GM23338 (cell line): Measurements from ENCODE around the gene PLEKHO1. TPM values are rescaled to one million over a fixed set of nuclear protein-coding genes. Genes with fewer than 3 reads are reported as not detected.

Source experiments
- ATAC-seq: fragments of 200-7000 bp; cut with Tn5 transposase; 3 replicates; pipeline ENCODE4 v1.9.1; 2020
- DNase-seq: peaks from one replicate; pipeline ENCODE4 v3.0.0-alpha.2; 2015; ENCODE audit warnings: low spot score
- H2AFZ ChIP-seq: fragments of 200-600 bp; sonication (generic); 2 replicates; pipeline ENCODE4 v1.8.0; 2016; ENCODE audit warnings: antibody characterized with exemption, mild to moderate bottlenecking, moderate library complexity
- H3F3A ChIP-seq: fragments of 200-600 bp; sonication (generic); replicated peaks from 2 replicates; pipeline ENCODE4 v1.8.0; 2017; ENCODE audit warnings: antibody characterized with exemption, mixed run types, low read depth
- H3K27ac ChIP-seq: fragments of 200-600 bp; sonication (generic); 2 replicates; pipeline ENCODE4 v1.6.1; 2016; ENCODE audit warnings: low read depth
- H3K27me3 ChIP-seq: fragments of 200-600 bp; sonication (generic); 2 replicates; pipeline ENCODE4 v1.8.0; 2016; ENCODE audit warnings: mild to moderate bottlenecking, mixed run types, moderate library complexity; ENCODE audit not compliant: insufficient read depth
- H3K36me3 ChIP-seq: fragments of 200-600 bp; sonication (generic); 2 replicates; pipeline ENCODE4 v1.8.0; 2016; ENCODE audit warnings: mild to moderate bottlenecking; ENCODE audit not compliant: insufficient read depth
- H3K4me1 ChIP-seq: fragments of 200-600 bp; sonication (generic); 2 replicates; pipeline ENCODE4 v1.8.0; 2016; ENCODE audit warnings: mild to moderate bottlenecking, moderate library complexity; ENCODE audit not compliant: insufficient read depth
- H3K4me2 ChIP-seq: fragments of 200-600 bp; sonication (generic); 2 replicates; pipeline ENCODE4 v1.7.1; 2017; ENCODE audit warnings: mixed run types
- H3K4me3 ChIP-seq: fragments of 200-600 bp; sonication (generic); 2 replicates; pipeline ENCODE4 v1.6.1; 2016; ENCODE audit warnings: mixed run types
- H3K79me2 ChIP-seq: fragments of 200-600 bp; sonication (generic); replicated peaks from 2 replicates; pipeline ENCODE4 v1.8.0; 2017; ENCODE audit warnings: mild to moderate bottlenecking; ENCODE audit not compliant: insufficient read depth
- H3K9me2 ChIP-seq: fragments of 200-600 bp; sonication (generic); 2 replicates; pipeline ENCODE4 v1.8.0; 2017; ENCODE audit not compliant: insufficient read depth
- H4K20me1 ChIP-seq: fragments of 200-600 bp; sonication (generic); replicated peaks from 2 replicates; pipeline ENCODE4 v1.8.0; 2017; ENCODE audit warnings: mild to moderate bottlenecking; ENCODE audit not compliant: insufficient read depth
- H3K27ac Mint-ChIP-seq: 2 replicates; pipeline ENCODE4 v1.8.0; 2020; ENCODE audit warnings: inconsistent platforms, mild to moderate bottlenecking, moderate library complexity, mixed read lengths
- H3K27me3 Mint-ChIP-seq: 3 replicates; pipeline ENCODE4 v1.8.0; 2022; ENCODE audit warnings: low read depth, mild to moderate bottlenecking, moderate library complexity, mixed read lengths, inconsistent platforms; ENCODE audit not compliant: insufficient read depth, poor library complexity
- H3K36me3 Mint-ChIP-seq: 3 replicates; pipeline ENCODE4 v1.8.0; 2021; ENCODE audit warnings: low read depth, mild to moderate bottlenecking, inconsistent platforms, moderate library complexity, mixed read lengths
- H3K4me1 Mint-ChIP-seq: 3 replicates; pipeline ENCODE4 v1.8.0; 2020; ENCODE audit warnings: mild to moderate bottlenecking, inconsistent platforms, mixed read lengths
- H3K4me3 Mint-ChIP-seq: 3 replicates; pipeline ENCODE4 v1.8.0; 2021; ENCODE audit warnings: moderate library complexity, mild to moderate bottlenecking, inconsistent platforms, mixed read lengths
- H3K9me3 Mint-ChIP-seq: 3 replicates; pipeline ENCODE4 v1.8.0; 2020; ENCODE audit warnings: moderate library complexity, mild to moderate bottlenecking, inconsistent platforms, mixed read lengths
- CREB1 ChIP-seq: fragments of 250-450 bp; sonication (Bioruptor Pico); IDR thresholded peaks from 2 replicates; pipeline ENCODE4 v1.5.0; 2020; ENCODE audit warnings: low read depth, mild to moderate bottlenecking, moderate library complexity
- EZH2 ChIP-seq: fragments of 200-600 bp; sonication (generic); IDR thresholded peaks from one replicate; pipeline ENCODE4 v1.8.0; 2017; ENCODE audit warnings: antibody characterized with exemption, mild to moderate bottlenecking, low read depth; ENCODE audit not compliant: unreplicated experiment
- EZH2phosphoT487 ChIP-seq: fragments of 200-600 bp; sonication (generic); IDR thresholded peaks from one replicate; pipeline ENCODE4 v1.8.1; 2018; ENCODE audit warnings: antibody characterized with exemption; ENCODE audit not compliant: unreplicated experiment
- POLR2AphosphoS5 ChIP-seq: IDR thresholded peaks from 2 replicates; pipeline ENCODE4 v1.6.1; 2016; ENCODE audit warnings: antibody characterized with exemption, low read depth
- REST ChIP-seq: IDR thresholded peaks from one replicate; pipeline ENCODE4 v1.6.1; 2018; ENCODE audit warnings: antibody characterized with exemption; ENCODE audit not compliant: unreplicated experiment
- ZNF114 ChIP-seq: fragments of 250-450 bp; sonication (Bioruptor Pico); IDR thresholded peaks from 2 replicates; pipeline ENCODE4 v1.5.0; 2020; ENCODE audit warnings: mild to moderate bottlenecking, moderate library complexity
- ZNF331 ChIP-seq: fragments of 250-450 bp; sonication (Bioruptor Pico); IDR thresholded peaks from 2 replicates; pipeline ENCODE4 v1.5.0; 2020; ENCODE audit warnings: low read depth, mild to moderate bottlenecking, moderate library complexity
- ZNF462 ChIP-seq: fragments of 250-450 bp; sonication (Bioruptor Pico); IDR thresholded peaks from 2 replicates; pipeline ENCODE4 v1.5.0; 2020; ENCODE audit warnings: mild to moderate bottlenecking, moderate library complexity
- polyA plus RNA-seq: library from polyadenylated mRNA; unstranded; fragments of >200 nt; fragmentation: Nextera tagmentation; extraction: Ambion mirVana; gene quantifications from 2 replicates; pipeline ENCODE4 v1.2.1, GENCODE V29; 2016
- total RNA-seq: library from RNA; depleted of rRNA; stranded (reverse); fragments of >200 nt; shearing (Covaris generic); gene quantifications from 2 replicates; pipeline ENCODE4 v1.2.3, GENCODE V29; 2014
- TF ChIP-seq, protein P1 (sequence below): IDR thresholded peaks from 2 replicates; pipeline ENCODE4 v1.6.1; 2016; ENCODE audit warnings: antibody characterized with exemption

The PLEKHO1 gene
- total and polyA plus RNA-seq, 2 experiments from 2014 or later = 34.3 to 36.7 TPM

DNA sequence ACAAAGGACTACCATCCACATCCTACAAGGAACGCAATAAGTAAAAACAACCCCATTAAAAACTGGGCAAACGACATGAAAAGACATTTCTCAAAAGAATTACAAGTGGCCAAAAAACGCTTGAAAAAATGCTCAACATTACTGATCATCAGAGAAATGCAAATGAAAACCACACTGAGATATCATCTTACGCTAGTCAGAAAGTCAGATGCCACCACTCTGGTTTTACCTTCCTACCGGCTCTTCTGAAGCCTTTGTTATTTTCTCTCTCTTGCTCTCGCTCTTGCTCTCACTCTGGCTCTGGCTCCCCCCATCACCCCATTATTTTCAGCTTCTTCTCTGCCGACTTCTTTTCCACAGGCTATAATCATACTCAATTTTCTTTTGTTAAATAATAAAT is 43.4 kb upstream of the PLEKHO1 start (continued):
- TF ChIP-seq ZNF462 (CRISPR knock-in tag) = no peak
- TF ChIP-seq CREB1 (CRISPR knock-in tag) = no peak
- TF ChIP-seq ZNF114 (CRISPR knock-in tag) = no peak
- TF ChIP-seq EZH2phosphoT487 = no peak

GRCh38 chr1:150109586-150109985 is 40.1 kb upstream of the PLEKHO1 start:
- Histone ChIP-seq H3K9me2 (no peaks in the 10 kb centered on the region), H4K20me1 (no peaks in the 10 kb centered on the region), H3K4me1 (0 out of 2 replicates have a peak, but pooled peaks cover 4% of the 10 kb centered on the region), H3K27me3 (no peaks in the 10 kb centered on the region), H2AFZ (no peak overlapping the region), H3F3A (no peaks in the 10 kb centered on the region), H3K79me2 (no peaks in the 10 kb centered on the region), H3K4me2 (no peak overlapping the region), H3K36me3 (0 out of 2 replicates have a peak, but pooled peaks cover 3% of the 10 kb centered on the region), H3K27ac (no peak overlapping the region), H3K4me3 (no peak overlapping the region)
- peaks cover 11% of the 10 kb centered on the region for H3K9me3 Mint-ChIP-seq
- ATAC-seq (no peak), DNase-seq (no peak)
- peaks cover 3% of the 10 kb centered on the region for H3K27me3 Mint-ChIP-seq
- H3K4me3 Mint-ChIP-seq = no peak overlapping the region
- peaks cover 23% of the 10 kb centered on the region; the same call in 2 of the 3 replicates for H3K36me3 Mint-ChIP-seq
- H3K4me1 Mint-ChIP-seq = peaks cover 9% of the 10 kb centered on the region; the same call in 2 of the 3 replicates
- H3K27ac Mint-ChIP-seq = no peak overlapping the region
- TF ChIP-seq EZH2 = no peak
- TF ChIP-seq REST = no peak
- TF ChIP-seq ZNF331 (CRISPR knock-in tag) = no peak
- TF ChIP-seq, protein P1, sequence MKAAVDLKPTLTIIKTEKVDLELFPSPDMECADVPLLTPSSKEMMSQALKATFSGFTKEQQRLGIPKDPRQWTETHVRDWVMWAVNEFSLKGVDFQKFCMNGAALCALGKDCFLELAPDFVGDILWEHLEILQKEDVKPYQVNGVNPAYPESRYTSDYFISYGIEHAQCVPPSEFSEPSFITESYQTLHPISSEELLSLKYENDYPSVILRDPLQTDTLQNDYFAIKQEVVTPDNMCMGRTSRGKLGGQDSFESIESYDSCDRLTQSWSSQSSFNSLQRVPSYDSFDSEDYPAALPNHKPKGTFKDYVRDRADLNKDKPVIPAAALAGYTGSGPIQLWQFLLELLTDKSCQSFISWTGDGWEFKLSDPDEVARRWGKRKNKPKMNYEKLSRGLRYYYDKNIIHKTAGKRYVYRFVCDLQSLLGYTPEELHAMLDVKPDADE = no peak
- no peak for TF ChIP-seq POLR2AphosphoS5
